ENCODE measurements around the gene PIH1D2.
"Not testable (repeated sequence)": the region's sequence is repeated elsewhere in the genome, so short reads cannot be mapped to it uniquely, and the experiment has no call there.

Gene PIH1D2

GRCh38 chr11:112073941-112074811, at the start of gene PIH1D2, which contains the start of gene NKAPD1:
PIH1D2 (minus strand) TSS chr11:112074017; CDS start chr11:112073174, 843 bp downstream.
NKAPD1 (plus strand) TSS chr11:112074299; CDS start chr11:112075575, 1,276 bp downstream.
- FAIRE-seq = peak; percentile 74

DNA sequence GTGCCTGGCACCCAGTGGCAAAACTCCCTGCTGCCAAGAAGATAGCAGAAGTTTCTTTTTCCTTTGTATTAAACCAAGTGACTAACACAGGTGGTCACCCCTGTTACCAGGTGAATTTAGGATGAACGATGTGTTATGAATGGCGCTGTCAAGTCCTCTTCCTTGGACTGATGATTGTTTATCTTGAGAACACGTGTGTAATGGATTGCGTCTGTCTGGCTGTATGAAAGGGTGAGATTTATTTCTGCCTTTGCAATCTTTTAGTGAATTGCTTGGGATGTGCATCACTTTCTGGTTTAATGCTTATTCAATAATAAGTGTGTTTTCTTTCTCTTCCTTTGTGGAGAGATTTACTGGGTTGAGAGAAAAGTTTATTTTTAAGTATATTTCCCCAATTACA, 49.3 kb upstream of the PIH1D2 start:
- no peak for FAIRE-seq

DNA sequence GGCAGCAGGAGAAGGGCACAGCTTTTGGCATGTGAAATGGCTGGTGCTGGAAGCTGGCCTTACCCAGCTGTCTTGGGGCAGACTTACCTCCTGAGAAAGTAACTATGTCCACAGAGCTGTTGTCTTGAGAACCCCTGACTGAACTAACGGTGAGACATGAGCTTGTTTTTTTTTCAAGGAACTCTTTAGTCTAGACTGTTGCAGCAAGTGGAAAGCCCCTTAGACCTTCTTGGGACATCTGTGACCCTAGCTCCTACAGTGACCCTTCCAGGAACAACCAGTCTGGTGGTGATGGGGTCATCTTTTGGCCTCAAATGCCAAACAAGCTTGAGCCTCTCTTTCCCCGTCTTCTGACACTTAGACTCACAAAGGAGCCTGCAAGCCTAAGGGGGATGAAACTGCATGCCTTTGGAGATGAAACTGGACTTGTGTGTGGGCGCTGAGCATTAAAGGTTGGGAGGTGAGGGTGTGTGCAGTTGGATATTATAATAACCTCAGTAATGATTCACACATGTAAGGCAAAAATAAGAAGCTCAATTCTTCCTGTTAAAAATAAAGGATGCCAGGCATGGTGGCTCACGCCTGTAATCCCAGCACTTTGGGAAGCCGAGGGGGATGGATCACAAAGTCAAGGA, 48.3 kb upstream of the PIH1D2 start:
- FAIRE-seq = no peak

- FAIRE-seq = no peak
Measured at GRCh38 chr11:112118176-112118575, 44.4 kb upstream of the PIH1D2 start.

- FAIRE-seq = no peak
Measured at GRCh38 chr11:112115386-112115785, 41.6 kb upstream of the PIH1D2 start.

DNA sequence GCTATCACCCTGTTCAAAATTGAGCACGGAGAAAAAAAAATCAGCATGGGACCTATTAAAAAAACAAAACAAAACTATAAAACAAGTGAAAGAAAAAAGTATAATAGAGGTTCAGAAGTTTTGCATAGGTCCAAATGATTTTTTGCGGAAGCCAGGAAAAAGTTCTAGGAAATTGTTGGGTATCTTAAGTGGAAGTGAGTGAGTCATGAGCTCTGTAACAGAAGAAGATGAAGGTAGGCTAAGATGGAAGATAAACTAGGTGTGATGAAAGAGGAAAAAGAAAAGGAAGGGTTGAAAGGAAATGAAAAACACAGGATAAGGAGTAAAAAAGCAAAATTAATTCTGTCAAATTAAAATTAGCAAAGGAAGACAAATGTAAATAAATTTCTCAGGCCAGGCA, 40.6 kb upstream of the PIH1D2 start:
- no peak for FAIRE-seq

DNA sequence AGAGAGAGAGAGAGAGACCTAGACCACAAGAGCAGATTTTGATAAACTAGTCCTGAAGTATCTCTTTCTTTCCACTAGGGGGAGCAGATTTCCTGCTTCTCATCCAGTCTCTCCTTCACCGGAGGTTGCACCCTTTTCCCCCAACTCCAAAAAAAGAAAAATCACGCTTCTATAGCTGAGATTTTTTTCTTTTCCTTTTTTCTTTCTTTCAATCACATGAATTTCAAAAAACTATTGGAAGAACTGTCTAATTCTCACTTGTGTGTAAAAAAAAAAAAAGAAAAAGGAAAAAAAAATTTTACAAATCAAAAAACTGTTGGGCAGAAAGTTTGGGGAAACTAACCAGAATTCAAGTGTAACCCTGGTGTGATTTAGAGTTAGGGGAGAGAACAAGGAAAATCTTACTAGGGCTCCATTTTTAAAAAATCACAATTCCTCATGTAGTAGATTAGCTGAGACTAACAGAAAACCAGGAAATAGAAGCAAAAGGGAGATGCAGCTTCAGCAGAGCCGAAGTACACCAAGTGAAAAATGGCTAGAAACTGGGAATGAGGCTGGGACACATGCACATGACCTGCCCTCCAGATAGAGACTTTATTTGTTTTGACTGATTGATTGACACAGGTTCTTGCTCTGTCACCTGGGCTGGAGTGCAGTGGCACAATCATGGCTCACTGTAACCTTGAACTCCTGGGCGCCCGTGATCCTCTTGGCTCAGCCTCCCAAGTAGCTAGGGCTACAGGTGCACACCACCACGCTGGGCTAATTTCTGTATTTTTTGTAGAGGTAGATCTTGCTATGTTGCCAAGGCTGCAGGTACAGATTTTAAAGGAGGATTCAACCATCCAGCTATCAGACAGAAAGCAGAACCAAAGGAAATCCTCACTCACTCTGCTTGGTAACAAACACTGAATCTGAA, 40.0 kb upstream of the PIH1D2 start:
- peak; percentile 27 for FAIRE-seq

- no peak for FAIRE-seq
Measured at GRCh38 chr11:112106070-112106469, 32.3 kb upstream of the PIH1D2 start.

DNA sequence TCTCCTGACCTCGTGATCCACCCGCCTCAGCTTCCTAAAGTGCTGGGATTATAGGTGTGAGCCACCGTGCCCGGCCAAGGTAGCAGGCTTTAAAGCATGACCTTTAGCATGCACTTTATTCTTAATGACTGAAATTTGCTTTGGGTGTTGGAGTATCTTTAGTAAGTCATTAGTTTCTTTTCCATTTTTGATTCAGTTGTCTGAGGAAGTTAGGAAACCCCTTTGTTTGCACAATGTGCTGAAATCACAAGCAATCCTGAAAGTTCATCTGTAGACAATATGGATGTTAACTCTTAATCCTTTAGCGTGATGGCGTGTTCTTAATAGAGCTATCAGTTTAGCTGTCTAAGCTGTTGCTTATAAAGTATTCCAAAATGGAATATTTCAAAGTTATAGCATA, 29.6 kb upstream of the PIH1D2 start:
- FAIRE-seq = no peak

DNA sequence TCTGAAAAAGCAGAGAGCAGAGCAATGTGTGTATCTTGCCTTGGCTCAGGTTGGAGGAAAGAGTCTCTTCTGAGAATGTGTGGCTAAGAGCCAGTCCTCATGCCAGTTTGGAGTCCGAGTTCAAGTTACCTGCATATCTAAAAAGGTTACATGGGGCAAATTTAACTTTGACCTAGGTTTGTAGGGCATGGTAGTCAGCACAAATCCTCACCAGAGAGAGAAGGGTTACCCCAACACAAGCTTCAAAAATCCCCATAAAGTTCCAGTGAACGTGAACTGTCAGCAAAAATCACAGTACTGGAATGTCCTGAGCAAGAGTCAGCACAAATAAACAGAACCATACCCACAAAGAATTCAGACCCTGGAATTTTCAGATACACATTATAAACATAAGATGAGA, 26.6 kb upstream of the PIH1D2 start:
- FAIRE-seq = no peak

- no peak for FAIRE-seq
Measured at GRCh38 chr11:112097734-112098528, 24.1 kb upstream of the PIH1D2 start.

- no peak for FAIRE-seq
Measured at GRCh38 chr11:112096194-112096593, 22.4 kb upstream of the PIH1D2 start.

GRCh38 chr11:112095302-112095701, 21.5 kb upstream of the PIH1D2 start:
- not testable (repeated sequence) for FAIRE-seq

DNA sequence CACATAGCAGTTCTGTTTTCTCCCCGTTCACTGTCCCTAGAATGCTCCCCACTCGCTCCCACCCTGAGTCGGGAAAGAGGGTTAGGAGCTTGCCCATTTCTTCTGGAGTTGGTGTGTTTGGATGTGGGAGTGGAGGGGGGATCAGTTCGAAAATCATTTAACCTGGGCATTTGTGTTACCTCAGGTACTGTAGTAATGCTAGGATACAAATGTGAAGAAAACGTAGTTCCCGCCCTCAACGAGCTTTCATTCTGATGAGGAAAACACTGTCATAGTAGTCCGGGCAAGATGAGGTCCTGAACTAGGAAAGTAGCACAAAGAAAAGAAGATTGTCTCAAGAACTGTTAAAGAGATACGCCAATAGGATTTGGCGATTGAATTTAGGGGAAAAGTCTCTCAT, 13.4 kb upstream of the PIH1D2 start:
- FAIRE-seq = no peak

DNA sequence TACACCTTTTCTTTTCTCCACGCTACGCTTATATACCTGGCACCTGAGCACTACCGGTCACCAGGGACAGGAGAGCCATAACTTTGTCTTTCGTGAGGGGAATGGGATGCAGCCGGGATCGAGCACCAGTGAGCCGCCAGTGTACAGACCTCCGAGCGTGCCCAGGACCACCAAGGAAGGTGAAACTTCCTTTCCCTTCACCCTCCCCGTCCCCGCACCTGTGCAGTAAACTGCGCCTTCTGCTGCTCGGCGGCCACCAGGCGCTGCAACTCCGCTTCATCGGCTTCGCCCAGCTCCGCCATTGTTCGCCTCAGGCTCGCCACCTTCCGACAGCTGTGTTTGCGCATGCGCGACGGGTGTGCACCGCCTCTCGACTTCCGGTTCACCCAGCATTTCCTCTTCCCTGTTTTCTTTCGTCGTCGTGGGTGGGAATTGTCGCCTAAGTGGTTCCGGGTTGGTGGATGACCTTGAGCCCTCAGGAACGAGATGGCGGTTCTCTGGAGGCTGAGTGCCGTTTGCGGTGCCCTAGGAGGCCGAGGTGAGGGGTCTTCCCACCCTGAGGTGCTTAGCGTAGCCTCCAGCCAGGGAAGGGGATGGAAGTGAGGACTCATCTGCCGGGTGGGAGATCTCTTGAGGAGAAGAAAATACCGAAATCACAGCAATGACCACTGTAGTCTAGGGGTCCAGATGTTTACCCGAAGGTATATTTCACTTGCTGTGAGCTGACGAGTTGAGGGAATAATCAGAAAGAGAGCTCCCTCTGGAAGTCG, 12.8 kb upstream of the PIH1D2 start, which contains the start of the genes SDHD and TIMM8B:
TSS of gene SDHD (plus strand) at position 452 of the 770 bp plus-strand sequence. CDS start at position 487, 35 bp downstream.
TSS of gene TIMM8B (minus strand) at position 335 of the 770 bp plus-strand sequence. CDS start at position 302, 33 bp downstream.
- FAIRE-seq = no peak

DNA sequence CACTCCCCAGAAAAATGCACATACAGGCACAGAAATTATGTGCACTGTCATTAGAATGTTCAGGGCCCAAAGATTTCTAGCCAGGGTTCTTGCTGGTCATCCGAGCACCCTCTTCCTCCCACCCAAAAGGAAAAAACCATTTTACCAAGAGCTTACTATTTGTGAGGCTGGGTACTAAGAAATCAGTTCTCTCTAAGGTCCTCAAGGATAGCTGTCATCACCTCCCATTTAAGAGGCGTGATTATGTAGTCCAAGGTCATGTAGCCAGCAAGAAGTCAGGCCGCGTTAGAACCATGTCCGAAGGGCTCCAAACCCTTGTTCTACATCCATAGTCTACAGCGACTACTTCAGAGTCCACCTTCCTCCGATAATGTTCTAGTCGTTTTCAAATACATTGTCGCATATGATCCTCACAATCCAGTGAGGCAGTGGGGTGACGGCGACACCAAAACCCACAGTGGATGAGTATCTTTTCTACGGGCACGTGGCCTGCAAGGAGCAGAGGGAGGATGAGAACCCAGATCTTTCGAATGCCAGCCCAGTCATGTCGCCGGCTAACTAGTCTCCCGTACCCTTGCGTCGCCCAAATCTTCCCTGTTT, 12.1 kb upstream of the PIH1D2 start:
- FAIRE-seq = no peak

- no peak for FAIRE-seq
Measured at GRCh38 chr11:112082729-112083128, 8.9 kb upstream of the PIH1D2 start.

DNA sequence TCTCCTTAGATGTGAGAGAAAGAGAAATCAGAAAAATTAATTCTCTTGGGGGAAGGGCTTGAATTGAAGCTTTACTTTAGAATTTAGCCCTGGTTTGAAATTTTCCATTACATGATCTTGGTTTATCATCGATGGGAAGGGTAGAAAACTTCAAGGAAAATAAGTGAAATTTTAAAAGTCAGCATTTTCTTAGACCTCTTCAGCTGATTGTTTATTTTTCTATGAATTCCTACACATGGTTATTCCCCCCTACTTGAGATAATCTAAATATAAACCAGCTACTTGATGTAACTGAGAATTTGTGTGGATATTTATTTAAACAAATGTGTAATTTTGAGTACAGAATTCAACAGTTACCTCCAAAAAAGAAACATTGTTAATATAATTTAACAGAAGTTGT, 10.9 kb downstream of the PIH1D2 start:
- FAIRE-seq = no peak

- peak; percentile 91 for FAIRE-seq
Measured at GRCh38 chr11:112058103-112058502, 15.7 kb downstream of the PIH1D2 start.

GRCh38 chr11:112057170-112057569, 16.6 kb downstream of the PIH1D2 start:
- FAIRE-seq = no peak

DNA sequence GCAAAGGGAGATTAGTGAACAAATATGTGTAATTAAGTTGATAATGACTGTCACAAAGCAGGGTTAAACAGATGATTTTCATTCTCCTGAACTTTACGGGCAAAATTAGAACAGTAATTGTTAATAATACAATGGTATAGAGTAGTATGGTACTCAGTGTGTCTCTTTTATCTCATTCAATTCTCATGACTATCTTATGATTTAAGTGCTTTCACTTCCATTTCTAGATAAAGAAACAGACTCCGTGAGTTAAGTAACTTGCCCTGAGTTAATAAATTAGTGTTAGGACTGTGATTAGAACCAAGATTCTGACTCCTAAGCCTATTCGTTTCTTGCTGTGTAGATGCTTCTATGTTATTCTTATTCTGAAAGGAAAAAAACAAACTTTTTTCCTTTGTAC, 22.0 kb downstream of the PIH1D2 start:
- FAIRE-seq = no peak
